ENCODE results near the gene TBXA2R.
A peak's percentile ranks its signal among the peaks of the same experiment; 100 is the strongest.

Gene TBXA2R

GRCh38 chr19:3606690-3607289, at the start of gene TBXA2R:
TSS of gene TBXA2R (minus strand) at chr19:3606875. CDS start at chr19:3600634, 6,241 bp downstream.
- Histone ChIP-seq H3K9ac (ENCODE audit: low read depth in 1 of 2, low read length in 2 of 2) (peak within 1 kb of the TSS; percentile 23 to 32), H3K4me3 (ENCODE audit: low read length in 2 of 2) (peak within 1 kb of the TSS; percentile 26 to 64), H3K27ac (ENCODE audit: low read depth in 2 of 2, low read length in 2 of 2) (peak within 1 kb of the TSS; percentile 32 to 38), H3K36me3 (ENCODE audit: control insufficient read depth in 2 of 2, insufficient read depth in 2 of 2, low read length in 2 of 2) (peaks cover 8% of the 10 kb centered on the region in 2 donors), H3K9me3 (ENCODE audit: control insufficient read depth in 2 of 2, low read length in 2 of 2) (no peaks in the 10 kb centered on the region), H3K4me1 (ENCODE audit: control insufficient read depth in 2 of 2, insufficient read depth in 2 of 2, low read length in 2 of 2) (peaks cover 3 to 7% of the 10 kb centered on the region in 2 donors), H3K27me3 (ENCODE audit: control insufficient read depth in 2 of 2, insufficient read depth in 2 of 2, low read length in 2 of 2) (peaks cover 0 to 5% of the 10 kb centered on the region in 2 donors)

DNA sequence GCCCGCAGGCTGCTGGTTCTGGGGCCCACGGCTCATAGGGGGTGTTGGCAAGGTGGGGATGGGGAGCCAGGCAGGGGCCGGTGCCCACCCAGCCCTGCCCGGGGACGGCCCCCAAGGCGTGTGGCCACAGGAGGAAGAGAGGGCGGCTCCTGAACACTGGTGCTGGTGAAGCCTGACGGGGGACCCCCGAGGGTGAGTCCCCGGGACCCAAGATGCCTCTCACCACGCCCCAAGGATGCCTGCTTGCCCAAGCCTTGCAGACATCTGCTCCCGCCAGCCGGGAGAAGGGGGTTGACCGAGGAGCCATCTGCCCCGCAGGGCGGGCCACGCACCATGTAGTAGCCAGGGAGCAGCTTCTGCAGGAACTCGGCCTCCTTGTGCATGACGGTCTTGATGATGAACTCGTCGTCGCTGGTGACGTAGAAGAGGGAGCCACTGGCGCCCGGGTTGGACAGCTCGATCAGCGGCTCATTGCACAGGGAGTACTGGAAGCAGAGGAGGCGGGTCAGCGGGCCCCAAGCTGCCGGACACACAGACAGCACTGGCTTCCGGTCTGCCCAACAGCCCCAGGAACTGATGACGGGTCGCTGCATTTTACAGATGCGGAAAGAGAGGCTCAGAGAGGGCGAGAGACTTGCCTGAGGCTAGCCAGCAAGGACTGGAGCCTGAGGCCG, 49.5 kb upstream of the TBXA2R start:
- Histone ChIP-seq H3K27ac (ENCODE audit: low read depth in 2 of 2, low read length in 2 of 2) (no peak overlapping the region), H3K4me1 (ENCODE audit: control insufficient read depth in 2 of 2, insufficient read depth in 2 of 2, low read length in 2 of 2) (no peaks in the 10 kb centered on the region), H3K27me3 (ENCODE audit: control insufficient read depth in 2 of 2, insufficient read depth in 2 of 2, low read length in 2 of 2) (no peaks in the 10 kb centered on the region), H3K9me3 (ENCODE audit: control insufficient read depth in 2 of 2, low read length in 2 of 2) (no peaks in the 10 kb centered on the region), H3K9ac (ENCODE audit: low read depth in 1 of 2, low read length in 2 of 2) (no peak overlapping the region), H3K36me3 (ENCODE audit: control insufficient read depth in 2 of 2, insufficient read depth in 2 of 2, low read length in 2 of 2) (peaks cover 32 to 44% of the 10 kb centered on the region in 2 donors), H3K4me3 (ENCODE audit: low read length in 2 of 2) (no peak overlapping the region)

DNA sequence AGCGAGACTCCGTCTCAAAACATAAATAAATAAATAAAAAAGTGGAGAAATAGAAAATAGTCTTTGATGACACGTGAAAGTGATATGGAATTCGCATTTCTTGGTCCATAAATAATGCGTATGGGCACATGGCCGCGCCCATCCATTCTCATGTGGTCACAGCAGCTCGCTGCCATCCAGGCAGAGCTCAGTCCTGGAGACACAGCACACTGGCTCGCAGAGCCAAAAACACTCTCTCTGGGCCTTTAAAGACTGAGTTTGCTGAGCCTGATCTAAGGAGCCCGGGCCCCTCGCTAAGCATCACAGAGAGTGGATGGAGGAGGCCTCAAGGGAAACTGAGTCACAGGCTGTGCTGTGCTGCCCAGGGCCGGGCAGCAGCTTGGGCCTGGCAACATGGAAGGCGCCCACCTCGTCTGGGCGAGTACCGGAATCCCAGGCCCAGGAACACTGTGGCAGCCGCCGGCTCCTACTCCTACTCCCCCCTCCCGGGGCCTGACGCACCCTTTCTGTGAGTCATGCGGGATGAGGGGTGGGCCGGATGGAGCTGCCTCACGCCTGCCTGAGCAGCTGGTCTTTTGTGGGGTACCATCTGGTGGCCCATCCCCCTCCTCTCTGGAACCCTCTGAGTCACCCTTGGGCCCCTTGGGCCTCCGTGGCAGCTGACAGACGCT, 48.9 kb upstream of the TBXA2R start:
- Histone ChIP-seq H3K9me3 (ENCODE audit: control insufficient read depth in 2 of 2, low read length in 2 of 2) (no peaks in the 10 kb centered on the region), H3K4me1 (ENCODE audit: control insufficient read depth in 2 of 2, insufficient read depth in 2 of 2, low read length in 2 of 2) (no peaks in the 10 kb centered on the region), H3K27ac (ENCODE audit: low read depth in 2 of 2, low read length in 2 of 2) (no peak overlapping the region), H3K9ac (ENCODE audit: low read depth in 1 of 2, low read length in 2 of 2) (no peak overlapping the region), H3K36me3 (ENCODE audit: control insufficient read depth in 2 of 2, insufficient read depth in 2 of 2, low read length in 2 of 2) (peaks cover 33 to 46% of the 10 kb centered on the region in 2 donors), H3K27me3 (ENCODE audit: control insufficient read depth in 2 of 2, insufficient read depth in 2 of 2, low read length in 2 of 2) (no peaks in the 10 kb centered on the region), H3K4me3 (ENCODE audit: low read length in 2 of 2) (no peak overlapping the region)

DNA sequence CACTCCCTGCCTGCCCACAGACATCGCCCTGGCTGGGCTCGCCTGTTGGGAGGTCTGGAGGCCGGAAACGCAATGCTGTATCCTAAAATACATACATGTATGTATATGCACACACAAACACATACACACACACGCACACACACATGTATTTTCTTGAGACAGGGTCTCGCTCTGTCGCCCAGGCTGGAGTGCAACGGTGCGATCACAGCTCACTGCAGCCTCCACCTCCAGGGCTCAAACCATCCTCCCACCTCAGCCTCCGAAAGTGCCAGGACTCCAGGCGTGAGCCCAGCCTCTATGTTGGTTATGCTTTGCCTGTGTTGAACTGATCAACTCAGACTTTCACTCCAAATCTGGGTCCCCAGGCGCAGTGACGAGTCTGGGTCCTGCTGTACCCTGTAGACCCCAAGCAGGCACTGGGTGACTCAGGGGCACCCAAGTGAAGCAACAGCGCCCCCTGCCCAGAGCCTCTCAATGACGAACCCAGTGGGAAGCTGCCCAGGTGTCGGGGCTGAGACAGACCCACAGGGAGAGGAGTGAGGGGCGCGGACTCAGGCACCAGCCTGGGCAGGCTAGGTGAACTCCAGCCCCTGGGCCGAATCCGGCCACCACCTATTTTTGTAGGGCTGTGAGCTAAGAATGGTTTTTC, 47.3 kb upstream of the TBXA2R start:
- Histone ChIP-seq H3K9me3 (ENCODE audit: control insufficient read depth in 2 of 2, low read length in 2 of 2) (no peaks in the 10 kb centered on the region), H3K27me3 (ENCODE audit: control insufficient read depth in 2 of 2, insufficient read depth in 2 of 2, low read length in 2 of 2) (no peaks in the 10 kb centered on the region), H3K36me3 (ENCODE audit: control insufficient read depth in 2 of 2, insufficient read depth in 2 of 2, low read length in 2 of 2) (peaks cover 30 to 40% of the 10 kb centered on the region in 2 donors), H3K4me3 (ENCODE audit: low read length in 2 of 2) (no peak overlapping the region), H3K4me1 (ENCODE audit: control insufficient read depth in 2 of 2, insufficient read depth in 2 of 2, low read length in 2 of 2) (no peaks in the 10 kb centered on the region), H3K27ac (ENCODE audit: low read depth in 2 of 2, low read length in 2 of 2) (no peak overlapping the region), H3K9ac (ENCODE audit: low read depth in 1 of 2, low read length in 2 of 2) (no peak overlapping the region)

GRCh38 chr19:3653081-3653795, 46.6 kb upstream of the TBXA2R start:
- H3K36me3 ChIP-seq (ENCODE audit: control insufficient read depth in 2 of 2, insufficient read depth in 2 of 2, low read length in 2 of 2), result peaks cover 30 to 40% of the 10 kb centered on the region in 2 donors
- no peaks in the 10 kb centered on the region for H3K27me3 ChIP-seq (ENCODE audit: control insufficient read depth in 2 of 2, insufficient read depth in 2 of 2, low read length in 2 of 2)
- no peaks in the 10 kb centered on the region for H3K9me3 ChIP-seq (ENCODE audit: control insufficient read depth in 2 of 2, low read length in 2 of 2)
- H3K4me3 ChIP-seq (ENCODE audit: low read length in 2 of 2), result no peak overlapping the region
- H3K27ac ChIP-seq (ENCODE audit: low read depth in 2 of 2, low read length in 2 of 2), result no peak overlapping the region
- H3K9ac ChIP-seq (ENCODE audit: low read depth in 1 of 2, low read length in 2 of 2), result no peak overlapping the region
- no peaks in the 10 kb centered on the region for H3K4me1 ChIP-seq (ENCODE audit: control insufficient read depth in 2 of 2, insufficient read depth in 2 of 2, low read length in 2 of 2)

- no peaks in the 10 kb centered on the region for H3K27me3 ChIP-seq (ENCODE audit: control insufficient read depth in 2 of 2, insufficient read depth in 2 of 2, low read length in 2 of 2)
- peaks cover 30 to 34% of the 10 kb centered on the region in 2 donors for H3K36me3 ChIP-seq (ENCODE audit: control insufficient read depth in 2 of 2, insufficient read depth in 2 of 2, low read length in 2 of 2)
- H3K9me3 ChIP-seq (ENCODE audit: control insufficient read depth in 2 of 2, low read length in 2 of 2), result no peaks in the 10 kb centered on the region
- H3K27ac ChIP-seq (ENCODE audit: low read depth in 2 of 2, low read length in 2 of 2), result no peak overlapping the region
- no peak overlapping the region for H3K9ac ChIP-seq (ENCODE audit: low read depth in 1 of 2, low read length in 2 of 2)
- no peak overlapping the region for H3K4me3 ChIP-seq (ENCODE audit: low read length in 2 of 2)
- H3K4me1 ChIP-seq (ENCODE audit: control insufficient read depth in 2 of 2, insufficient read depth in 2 of 2, low read length in 2 of 2), result no peaks in the 10 kb centered on the region
Observed at GRCh38 chr19:3652422-3652821, 45.7 kb upstream of the TBXA2R start.

DNA sequence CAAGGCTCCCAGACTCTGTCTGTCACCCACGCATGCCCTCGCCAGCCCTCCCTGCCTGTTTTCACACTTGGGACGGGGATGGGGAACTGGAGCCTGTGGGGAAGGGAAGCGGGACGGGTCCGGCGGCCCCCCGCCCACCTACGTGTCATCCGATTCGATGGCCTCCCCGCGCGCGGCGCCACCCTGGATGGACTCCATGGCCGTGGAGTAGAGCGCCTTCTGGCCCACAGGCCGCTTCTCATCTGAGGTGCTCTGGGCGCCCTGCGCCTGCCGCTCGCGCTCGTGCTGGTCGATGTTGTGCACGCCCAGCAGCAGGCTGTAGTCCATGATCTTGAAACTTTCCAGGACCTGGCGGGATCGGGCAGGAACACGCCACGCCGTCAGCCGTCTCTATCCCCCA, 45.0 kb upstream of the TBXA2R start:
- Histone ChIP-seq H3K27ac (ENCODE audit: low read depth in 2 of 2, low read length in 2 of 2) (no peak overlapping the region), H3K27me3 (ENCODE audit: control insufficient read depth in 2 of 2, insufficient read depth in 2 of 2, low read length in 2 of 2) (no peaks in the 10 kb centered on the region), H3K4me1 (ENCODE audit: control insufficient read depth in 2 of 2, insufficient read depth in 2 of 2, low read length in 2 of 2) (no peaks in the 10 kb centered on the region), H3K9ac (ENCODE audit: low read depth in 1 of 2, low read length in 2 of 2) (no peak overlapping the region), H3K4me3 (ENCODE audit: low read length in 2 of 2) (no peak overlapping the region), H3K36me3 (ENCODE audit: control insufficient read depth in 2 of 2, insufficient read depth in 2 of 2, low read length in 2 of 2) (peaks cover 24 to 30% of the 10 kb centered on the region in 2 donors), H3K9me3 (ENCODE audit: control insufficient read depth in 2 of 2, low read length in 2 of 2) (no peaks in the 10 kb centered on the region)

DNA sequence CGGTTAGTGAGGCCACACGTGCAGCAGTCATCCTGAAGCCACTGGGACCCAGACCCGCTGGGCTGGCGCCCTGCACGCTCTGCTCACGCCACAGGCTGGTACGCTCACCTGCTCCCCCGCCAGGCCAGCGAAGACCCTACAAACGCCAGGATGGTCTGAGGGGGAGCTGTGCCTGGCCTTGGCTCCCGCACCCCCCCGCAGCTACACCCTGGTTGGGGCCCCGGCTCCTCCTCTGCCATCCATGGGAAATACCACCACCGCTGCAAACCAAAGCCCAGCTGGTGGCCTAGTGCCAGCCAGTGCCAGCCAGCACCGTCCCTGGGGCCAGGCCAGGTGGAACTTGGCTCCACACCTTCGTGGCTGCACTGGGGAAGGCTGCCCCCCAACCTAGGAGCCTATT, 43.2 kb upstream of the TBXA2R start:
- H3K27me3 ChIP-seq (ENCODE audit: control insufficient read depth in 2 of 2, insufficient read depth in 2 of 2, low read length in 2 of 2), result no peaks in the 10 kb centered on the region
- H3K36me3 ChIP-seq (ENCODE audit: control insufficient read depth in 2 of 2, insufficient read depth in 2 of 2, low read length in 2 of 2), result peaks cover 20 to 29% of the 10 kb centered on the region in 2 donors

GRCh38 chr19:3648037-3648905, 41.6 kb upstream of the TBXA2R start:
- H3K4me1 ChIP-seq (ENCODE audit: control insufficient read depth in 2 of 2, insufficient read depth in 2 of 2, low read length in 2 of 2), result no peaks in the 10 kb centered on the region
- no peaks in the 10 kb centered on the region for H3K9me3 ChIP-seq (ENCODE audit: control insufficient read depth in 2 of 2, low read length in 2 of 2)
- H3K27ac ChIP-seq (ENCODE audit: low read depth in 2 of 2, low read length in 2 of 2), result no peak overlapping the region
- H3K27me3 ChIP-seq (ENCODE audit: control insufficient read depth in 2 of 2, insufficient read depth in 2 of 2, low read length in 2 of 2), result no peaks in the 10 kb centered on the region
- no peak overlapping the region for H3K4me3 ChIP-seq (ENCODE audit: low read length in 2 of 2)
- H3K36me3 ChIP-seq (ENCODE audit: control insufficient read depth in 2 of 2, insufficient read depth in 2 of 2, low read length in 2 of 2), result peaks cover 17 to 29% of the 10 kb centered on the region in 2 donors
- H3K9ac ChIP-seq (ENCODE audit: low read depth in 1 of 2, low read length in 2 of 2), result no peak overlapping the region

More for the DNA sequence above, 43.2 kb upstream of the TBXA2R start:
- no peaks in the 10 kb centered on the region for H3K9me3 ChIP-seq (ENCODE audit: control insufficient read depth in 2 of 2, low read length in 2 of 2)
- no peak overlapping the region for H3K9ac ChIP-seq (ENCODE audit: low read depth in 1 of 2, low read length in 2 of 2)
- H3K4me3 ChIP-seq (ENCODE audit: low read length in 2 of 2), result no peak overlapping the region
- no peaks in the 10 kb centered on the region for H3K4me1 ChIP-seq (ENCODE audit: control insufficient read depth in 2 of 2, insufficient read depth in 2 of 2, low read length in 2 of 2)
- H3K27ac ChIP-seq (ENCODE audit: low read depth in 2 of 2, low read length in 2 of 2), result no peak overlapping the region
